ENCODE data around the gene LANCL2.
"Not testable (repeated sequence)": the region's sequence is repeated elsewhere in the genome, so short reads cannot be mapped to it uniquely, and the experiment has no call there.

The LANCL2 gene

GRCh38 chr7:55417456-55417855, 52.3 kb downstream of the LANCL2 start:
- not testable (repeated sequence) for H2BK15ac ChIP-seq (ENCODE audit: low read length); H3K14ac ChIP-seq (ENCODE audit: low read length); H3K4me2 ChIP-seq (ENCODE audit: insufficient read depth, low read length, poor library complexity, severe bottlenecking); H3K9me3 ChIP-seq (replicated peaks in 1 of 2; ENCODE audit: control insufficient read depth in 2 of 2, insufficient read depth in 1 of 2, low read depth in 1 of 2, low read length in 2 of 2); H3K36me3 ChIP-seq (replicated peaks in 1 of 2; ENCODE audit: control insufficient read depth in 2 of 2, insufficient read depth in 2 of 2, low read length in 2 of 2); H2AFZ ChIP-seq (ENCODE audit: low read length); H3K18ac ChIP-seq (ENCODE audit: low read length); H4K91ac ChIP-seq (ENCODE audit: low read depth, low read length, poor library complexity); H2AK5ac ChIP-seq (ENCODE audit: low read depth, low read length); H2BK12ac ChIP-seq (ENCODE audit: low read length); H4K8ac ChIP-seq (ENCODE audit: low read depth, low read length); DNase-seq (ENCODE audit: low spot score); H3K27ac ChIP-seq (replicated peaks; ENCODE audit: low read length); H2BK5ac ChIP-seq (ENCODE audit: low read length); H3K79me1 ChIP-seq (ENCODE audit: low read depth, low read length); H3K27me3 ChIP-seq (ENCODE audit: control insufficient read depth in 3 of 3, insufficient read depth in 3 of 3, low read depth in 1 of 3, low read length in 3 of 3); H2BK120ac ChIP-seq (ENCODE audit: low read depth, low read length); H3K4me3 ChIP-seq (ENCODE audit: low read length in 2 of 2); H3K23ac ChIP-seq (ENCODE audit: low read depth, low read length, poor library complexity); H3K4me1 ChIP-seq (ENCODE audit: control insufficient read depth in 2 of 2, insufficient read depth in 1 of 2, low read depth in 1 of 2, low read length in 2 of 2); H3K9ac ChIP-seq (ENCODE audit: low read depth, low read length, poor library complexity); H3K4ac ChIP-seq (ENCODE audit: low read length)
- WGBS, 2 donors (ENCODE audit: extremely low coverage in 2 of 2, insufficient read length in 2 of 2, insufficient replicate concordance in 1 of 2): no CpG with 5 or more reads among the region's 4 CpGs

GRCh38 chr7:55420530-55420929, 55.4 kb downstream of the LANCL2 start:
- Histone ChIP-seq H3K9ac (ENCODE audit: low read depth, low read length, poor library complexity) (no peak overlapping the region), H3K4me2 (ENCODE audit: insufficient read depth, low read length, poor library complexity, severe bottlenecking) (no peak overlapping the region), H2AK5ac (ENCODE audit: low read depth, low read length) (no peak overlapping the region), H3K4me1 (ENCODE audit: control insufficient read depth in 2 of 2, insufficient read depth in 1 of 2, low read depth in 1 of 2, low read length in 2 of 2) (peaks cover 12 to 14% of the 10 kb centered on the region in 2 donors), H3K4me3 (ENCODE audit: low read length in 2 of 2) (no peak overlapping the region), H3K27ac (replicated peaks; ENCODE audit: low read length) (no peak overlapping the region), H3K9me3 (replicated peaks in 1 of 2; ENCODE audit: control insufficient read depth in 2 of 2, insufficient read depth in 1 of 2, low read depth in 1 of 2, low read length in 2 of 2) (no peaks in the 10 kb centered on the region), H3K14ac (ENCODE audit: low read length) (no peak overlapping the region), H4K8ac (ENCODE audit: low read depth, low read length) (no peak overlapping the region), H2AFZ (ENCODE audit: low read length) (no peak overlapping the region), H3K4ac (ENCODE audit: low read length) (no peak overlapping the region), H3K27me3 (ENCODE audit: control insufficient read depth in 3 of 3, insufficient read depth in 3 of 3, low read depth in 1 of 3, low read length in 3 of 3) (no peaks in the 10 kb centered on the region), H4K91ac (ENCODE audit: low read depth, low read length, poor library complexity) (no peak overlapping the region), H2BK120ac (ENCODE audit: low read depth, low read length) (no peak overlapping the region), H3K79me1 (ENCODE audit: low read depth, low read length) (no peaks in the 10 kb centered on the region), H2BK12ac (ENCODE audit: low read length) (no peak overlapping the region), H3K23ac (ENCODE audit: low read depth, low read length, poor library complexity) (no peak overlapping the region), H3K36me3 (replicated peaks in 1 of 2; ENCODE audit: control insufficient read depth in 2 of 2, insufficient read depth in 2 of 2, low read length in 2 of 2) (peaks cover 0 to 8% of the 10 kb centered on the region in 2 donors), H3K18ac (ENCODE audit: low read length) (no peak overlapping the region), H2BK5ac (ENCODE audit: low read length) (no peak overlapping the region), H2BK15ac (ENCODE audit: low read length) (no peak overlapping the region)
- no CpG with 5 or more reads among the region's 3 CpGs for WGBS, 2 donors (ENCODE audit: extremely low coverage in 2 of 2, insufficient read length in 2 of 2, insufficient replicate concordance in 1 of 2)
- DNase-seq (ENCODE audit: low spot score): no peak

- no peaks in the 10 kb centered on the region for H3K79me1 ChIP-seq (ENCODE audit: low read depth, low read length)
- no peak overlapping the region for H3K4me2 ChIP-seq (ENCODE audit: insufficient read depth, low read length, poor library complexity, severe bottlenecking)
- no peak overlapping the region for H2BK15ac ChIP-seq (ENCODE audit: low read length)
- H3K14ac ChIP-seq (ENCODE audit: low read length): no peak overlapping the region
- H3K4ac ChIP-seq (ENCODE audit: low read length): no peak overlapping the region
- H3K23ac ChIP-seq (ENCODE audit: low read depth, low read length, poor library complexity): no peak overlapping the region
- H4K8ac ChIP-seq (ENCODE audit: low read depth, low read length): no peak overlapping the region
- no CpG with 5 or more reads among the region's 5 CpGs for WGBS, 2 donors (ENCODE audit: extremely low coverage in 2 of 2, insufficient read length in 2 of 2, insufficient replicate concordance in 1 of 2)
- no peak overlapping the region for H2BK120ac ChIP-seq (ENCODE audit: low read depth, low read length)
- H3K4me1 ChIP-seq (ENCODE audit: control insufficient read depth in 2 of 2, insufficient read depth in 1 of 2, low read depth in 1 of 2, low read length in 2 of 2): peaks cover 14% of the 10 kb centered on the region in 2 donors
- peaks cover 0 to 18% of the 10 kb centered on the region in 2 donors for H3K36me3 ChIP-seq (replicated peaks in 1 of 2; ENCODE audit: control insufficient read depth in 2 of 2, insufficient read depth in 2 of 2, low read length in 2 of 2)
- no peaks in the 10 kb centered on the region for H3K9me3 ChIP-seq (replicated peaks in 1 of 2; ENCODE audit: control insufficient read depth in 2 of 2, insufficient read depth in 1 of 2, low read depth in 1 of 2, low read length in 2 of 2)
- H3K4me3 ChIP-seq (ENCODE audit: low read length in 2 of 2): no peak overlapping the region
- H4K91ac ChIP-seq (ENCODE audit: low read depth, low read length, poor library complexity): no peak overlapping the region
- H3K18ac ChIP-seq (ENCODE audit: low read length): no peak overlapping the region
- H3K27ac ChIP-seq (replicated peaks; ENCODE audit: low read length): no peak overlapping the region
- H2AK5ac ChIP-seq (ENCODE audit: low read depth, low read length): no peak overlapping the region
- H2BK12ac ChIP-seq (ENCODE audit: low read length): no peak overlapping the region
- no peak overlapping the region for H3K9ac ChIP-seq (ENCODE audit: low read depth, low read length, poor library complexity)
- H3K27me3 ChIP-seq (ENCODE audit: control insufficient read depth in 3 of 3, insufficient read depth in 3 of 3, low read depth in 1 of 3, low read length in 3 of 3): no peaks in the 10 kb centered on the region
- H2BK5ac ChIP-seq (ENCODE audit: low read length): no peak overlapping the region
- DNase-seq (ENCODE audit: low spot score): no peak
- no peak overlapping the region for H2AFZ ChIP-seq (ENCODE audit: low read length)
Measured at GRCh38 chr7:55423277-55423711, 58.2 kb downstream of the LANCL2 start.

- no peak overlapping the region for H2BK15ac ChIP-seq (ENCODE audit: low read length)
- WGBS, 2 donors (ENCODE audit: extremely low coverage in 2 of 2, insufficient read length in 2 of 2, insufficient replicate concordance in 1 of 2): no CpG with 5 or more reads among the region's 5 CpGs
- H2BK5ac ChIP-seq (ENCODE audit: low read length): no peak overlapping the region
- DNase-seq (ENCODE audit: low spot score): no peak
- H3K4me1 ChIP-seq (ENCODE audit: control insufficient read depth in 2 of 2, insufficient read depth in 1 of 2, low read depth in 1 of 2, low read length in 2 of 2): peaks cover 14% of the 10 kb centered on the region in 2 donors
- no peaks in the 10 kb centered on the region for H3K27me3 ChIP-seq (ENCODE audit: control insufficient read depth in 3 of 3, insufficient read depth in 3 of 3, low read depth in 1 of 3, low read length in 3 of 3)
- peak overlapping the region; percentile 10 for H3K27ac ChIP-seq (replicated peaks; ENCODE audit: low read length)
- H2BK12ac ChIP-seq (ENCODE audit: low read length): no peak overlapping the region
- H3K9me3 ChIP-seq (replicated peaks in 1 of 2; ENCODE audit: control insufficient read depth in 2 of 2, insufficient read depth in 1 of 2, low read depth in 1 of 2, low read length in 2 of 2): no peaks in the 10 kb centered on the region
- H3K23ac ChIP-seq (ENCODE audit: low read depth, low read length, poor library complexity): no peak overlapping the region
- no peak overlapping the region for H2BK120ac ChIP-seq (ENCODE audit: low read depth, low read length)
- H3K4me3 ChIP-seq (ENCODE audit: low read length in 2 of 2): no peak overlapping the region
- no peak overlapping the region for H3K4ac ChIP-seq (ENCODE audit: low read length)
- no peak overlapping the region for H2AFZ ChIP-seq (ENCODE audit: low read length)
- H3K9ac ChIP-seq (ENCODE audit: low read depth, low read length, poor library complexity): peak overlapping the region; percentile 51
- no peaks in the 10 kb centered on the region for H3K79me1 ChIP-seq (ENCODE audit: low read depth, low read length)
- H3K18ac ChIP-seq (ENCODE audit: low read length): no peak overlapping the region
- no peak overlapping the region for H2AK5ac ChIP-seq (ENCODE audit: low read depth, low read length)
- H4K8ac ChIP-seq (ENCODE audit: low read depth, low read length): no peak overlapping the region
- H4K91ac ChIP-seq (ENCODE audit: low read depth, low read length, poor library complexity): no peak overlapping the region
- peaks cover 0 to 18% of the 10 kb centered on the region in 2 donors for H3K36me3 ChIP-seq (replicated peaks in 1 of 2; ENCODE audit: control insufficient read depth in 2 of 2, insufficient read depth in 2 of 2, low read length in 2 of 2)
- peak overlapping the region; percentile 19 for H3K4me2 ChIP-seq (ENCODE audit: insufficient read depth, low read length, poor library complexity, severe bottlenecking)
- no peak overlapping the region for H3K14ac ChIP-seq (ENCODE audit: low read length)
Measured at GRCh38 chr7:55423891-55424290, 58.8 kb downstream of the LANCL2 start.

Measured in neuronal stem cell (in vitro differentiated cells).